ENCODE results near the gene DNAJB2. TPM values are rescaled to one million over a fixed set of nuclear protein-coding genes. Genes with fewer than 3 reads are reported as not detected.

The DNAJB2 gene
- total RNA-seq, result 60.9 and 62.6 TPM in 2 replicates

- peak; percentile 19 for TF ChIP-seq CTCF (IDR thresholded peaks at IDR 0.05; ENCODE audit: insufficient read depth, low read length, poor library complexity, severe bottlenecking)
- Histone ChIP-seq H3K27me3 (ENCODE audit: control insufficient read depth, insufficient read depth, low read length) (no peaks in the 10 kb centered on the region), H3K36me3 (ENCODE audit: control insufficient read depth, insufficient read depth, low read length) (no peaks in the 10 kb centered on the region), H3K4me3 (ENCODE audit: low read depth, low read length) (peak within 1 kb of the TSS; percentile 63)
- peak; percentile 97 for DNase-seq (ENCODE audit: low read depth)
These were observed at the start of gene DNAJB2 for GRCh38 chr2:219279151-219279915. TSS of gene DNAJB2 (plus strand) at chr2:219279366. CDS start at chr2:219279834, 468 bp downstream.

- no peak for DNase-seq (ENCODE audit: low read depth)
- Histone ChIP-seq H3K36me3 (ENCODE audit: control insufficient read depth, insufficient read depth, low read length) (peaks cover 4% of the 10 kb centered on the region), H3K4me3 (ENCODE audit: low read depth, low read length) (peak overlapping the region; percentile 71), H3K27me3 (ENCODE audit: control insufficient read depth, insufficient read depth, low read length) (no peaks in the 10 kb centered on the region)
- no peak for TF ChIP-seq CTCF (IDR thresholded peaks at IDR 0.05; ENCODE audit: insufficient read depth, low read length, poor library complexity, severe bottlenecking)
These were observed 49.1 kb upstream of the DNAJB2 start for GRCh38 chr2:219230059-219230540.

GRCh38 chr2:219234331-219234730 lies 44.8 kb upstream of the DNAJB2 start:
- H3K36me3 ChIP-seq (ENCODE audit: control insufficient read depth, insufficient read depth, low read length), result peaks cover 10% of the 10 kb centered on the region
- no peak for DNase-seq (ENCODE audit: low read depth)
- no peaks in the 10 kb centered on the region for H3K27me3 ChIP-seq (ENCODE audit: control insufficient read depth, insufficient read depth, low read length)
- TF ChIP-seq CTCF (IDR thresholded peaks at IDR 0.05; ENCODE audit: insufficient read depth, low read length, poor library complexity, severe bottlenecking), result no peak
- H3K4me3 ChIP-seq (ENCODE audit: low read depth, low read length), result no peak overlapping the region

DNA sequence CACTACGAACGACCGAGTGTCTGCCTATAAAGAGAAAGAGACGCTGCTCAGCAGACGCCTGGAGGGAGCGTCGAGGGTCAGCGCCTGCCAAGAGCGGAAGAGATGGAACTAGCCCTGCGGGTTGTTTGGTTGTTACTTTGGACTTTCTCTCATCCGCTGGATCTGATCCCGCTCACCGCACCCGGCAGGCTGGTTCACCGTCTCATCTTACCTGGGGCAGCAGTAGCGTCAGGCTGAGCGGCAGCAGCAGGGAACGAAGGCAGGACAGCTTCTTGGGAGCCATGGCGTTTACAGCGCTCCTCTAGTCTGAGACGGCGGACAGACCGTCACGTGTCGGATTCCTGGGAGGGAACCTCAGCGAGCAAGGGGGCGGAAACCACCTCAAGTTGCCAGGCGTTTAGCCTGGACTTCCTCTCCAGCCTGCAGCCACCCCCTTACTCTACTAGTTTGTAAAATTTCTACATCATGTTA lies 35.8 kb upstream of the DNAJB2 start:
- TF ChIP-seq CTCF (IDR thresholded peaks at IDR 0.05; ENCODE audit: insufficient read depth, low read length, poor library complexity, severe bottlenecking), result no peak
- Histone ChIP-seq H3K27me3 (ENCODE audit: control insufficient read depth, insufficient read depth, low read length) (no peaks in the 10 kb centered on the region), H3K36me3 (ENCODE audit: control insufficient read depth, insufficient read depth, low read length) (no peaks in the 10 kb centered on the region), H3K4me3 (ENCODE audit: low read depth, low read length) (peak overlapping the region; percentile 23)
- no peak for DNase-seq (ENCODE audit: low read depth)

GRCh38 chr2:219244789-219245147 lies 34.4 kb upstream of the DNAJB2 start:
- Histone ChIP-seq H3K36me3 (ENCODE audit: control insufficient read depth, insufficient read depth, low read length) (no peaks in the 10 kb centered on the region), H3K4me3 (ENCODE audit: low read depth, low read length) (peak overlapping the region; percentile 84), H3K27me3 (ENCODE audit: control insufficient read depth, insufficient read depth, low read length) (no peaks in the 10 kb centered on the region)
- DNase-seq (ENCODE audit: low read depth), result no peak
- TF ChIP-seq CTCF (IDR thresholded peaks at IDR 0.05; ENCODE audit: insufficient read depth, low read length, poor library complexity, severe bottlenecking), result no peak
